Calu3 (cell line): Measurements from ENCODE around the gene DOCK11. TPM values are rescaled to one million over a fixed set of nuclear protein-coding genes. Genes with fewer than 3 reads are reported as not detected.

ENCODE experiments used
- BruUV-seq: library from RNA; stranded (reverse); fragments of 400-500 nt; replicated peaks from 2 replicates; lab custom pipeline; 2021; lab: Mats Ljungman, UMichigan
- CTCF ChIA-PET: fragments of 300-600 bp; sonication (Branson Sonifier 250); formaldehyde crosslinking; loops from one replicate; lab custom pipeline; 2022; ENCODE audit warnings: antibody characterized with exemption; lab: Charles Lee
- DNase-seq: peaks from one replicate; pipeline ENCODE4 v3.0.0; 2022
- H3K27ac Mint-ChIP-seq: one replicate; pipeline ENCODE4 v1.8.0; 2022; ENCODE audit warnings: mixed read lengths; ENCODE audit not compliant: unreplicated experiment
- H3K27me3 Mint-ChIP-seq: one replicate; pipeline ENCODE4 v1.8.0; 2022; ENCODE audit warnings: mixed read lengths; ENCODE audit not compliant: unreplicated experiment
- H3K36me3 Mint-ChIP-seq: one replicate; pipeline ENCODE4 v1.8.0; 2022; ENCODE audit warnings: mild to moderate bottlenecking, moderate library complexity, mixed read lengths; ENCODE audit not compliant: insufficient read depth, unreplicated experiment
- H3K4me1 Mint-ChIP-seq: one replicate; pipeline ENCODE4 v1.8.0; 2022; ENCODE audit warnings: mild to moderate bottlenecking, low read depth, mixed read lengths; ENCODE audit not compliant: unreplicated experiment
- H3K4me3 Mint-ChIP-seq: one replicate; pipeline ENCODE4 v1.8.0; 2022; ENCODE audit warnings: mild to moderate bottlenecking, low read depth, moderate library complexity, mixed read lengths; ENCODE audit not compliant: unreplicated experiment
- H3K9me3 Mint-ChIP-seq: one replicate; pipeline ENCODE4 v1.8.0; 2022; ENCODE audit warnings: low read depth, mixed read lengths; ENCODE audit not compliant: unreplicated experiment
- CTCF ChIP-seq: fragments of 200-600 bp; IDR thresholded peaks from one replicate; pipeline ENCODE4 v1.8.0; 2022; ENCODE audit warnings: antibody characterized with exemption; ENCODE audit not compliant: unreplicated experiment
- intact Hi-C: fragments of 100-400 bp; cut with micrococcal nuclease; formaldehyde crosslinking; loops from one replicate; pipeline ENCODE4 v1.10.0; 2022; ENCODE audit not compliant: unreplicated experiment
- total RNA-seq: library from RNA; stranded (reverse); gene quantifications from 2 replicates; pipeline ENCODE4 v1.2.3, GENCODE V29; 2022

DOCK11 gene
- total RNA-seq, 1 experiment from 2014 or later: 1.9 TPM

GRCh38 chrX:118498351-118498750, 2.7 kb downstream of the DOCK11 start:
- intact Hi-C loops: no loop called here
- H3K4me1 Mint-ChIP-seq: peaks cover 11% of the 10 kb centered on the region
- TF ChIP-seq CTCF: no peak
- H3K27me3 Mint-ChIP-seq: peaks cover 27% of the 10 kb centered on the region
- H3K4me3 Mint-ChIP-seq: no peak overlapping the region
- peaks cover 11% of the 10 kb centered on the region for H3K36me3 Mint-ChIP-seq
- no peaks in the 10 kb centered on the region for H3K9me3 Mint-ChIP-seq
- DNase-seq: no peak
- H3K27ac Mint-ChIP-seq: no peak overlapping the region
- BruUV-seq: no TSS peak
- CTCF ChIA-PET: no interaction called here

- no peak for DNase-seq
- Mint-ChIP-seq H3K4me3 (no peak overlapping the region), H3K4me1 (peaks cover 11% of the 10 kb centered on the region), H3K27me3 (peaks cover 27% of the 10 kb centered on the region), H3K27ac (no peak overlapping the region), H3K36me3 (peaks cover 11% of the 10 kb centered on the region), H3K9me3 (no peaks in the 10 kb centered on the region)
- intact Hi-C loops: no loop called here
- no peak for TF ChIP-seq CTCF
- CTCF ChIA-PET: no interaction called here
- BruUV-seq: no TSS peak
Observed at GRCh38 chrX:118498755-118499154, 3.1 kb downstream of the DOCK11 start.

- intact Hi-C loops: no loop called here
- Mint-ChIP-seq H3K9me3 (no peaks in the 10 kb centered on the region), H3K36me3 (peaks cover 11% of the 10 kb centered on the region), H3K4me3 (no peak overlapping the region), H3K4me1 (peaks cover 11% of the 10 kb centered on the region), H3K27ac (no peak overlapping the region), H3K27me3 (peaks cover 27% of the 10 kb centered on the region)
- DNase-seq: no peak
- CTCF ChIA-PET: no interaction called here
- no peak for TF ChIP-seq CTCF
- BruUV-seq: no TSS peak
Observed at GRCh38 chrX:118499295-118499694, 3.7 kb downstream of the DOCK11 start.

GRCh38 chrX:118502161-118502789, 6.7 kb downstream of the DOCK11 start:
- no peaks in the 10 kb centered on the region for H3K36me3 Mint-ChIP-seq
- H3K9me3 Mint-ChIP-seq: no peaks in the 10 kb centered on the region
- no peak overlapping the region for H3K4me3 Mint-ChIP-seq
- no TSS peak for BruUV-seq
- CTCF ChIA-PET: no interaction called here
- TF ChIP-seq CTCF: no peak
- H3K27me3 Mint-ChIP-seq: peaks cover 13% of the 10 kb centered on the region
- peaks cover 2% of the 10 kb centered on the region for H3K4me1 Mint-ChIP-seq
- intact Hi-C loops: no loop called here
- no peak overlapping the region for H3K27ac Mint-ChIP-seq
- no peak for DNase-seq
